Activated CD8-positive, alpha-beta T cell treated with anti-CD3 and anti-CD28 coated beads, Interleukin-2, amount 10 ng/mL, durations not matched to agents 7 days and 5 days (primary cell): ENCODE results near the gene ACTRT3. TPM values are rescaled to one million over a fixed set of nuclear protein-coding genes. Genes with fewer than 3 reads are reported as not detected.

ENCODE experiments used
- ATAC-seq: fragments of 150-1000 bp; cut with Tn5 transposase; one replicate; pipeline ENCODE4 v1.10.0; 2021; ENCODE audit warnings: moderate library complexity
- CTCF ChIA-PET: fragments of 350-600 bp; sonication (Branson Sonifier 250); formaldehyde crosslinking; loops from one replicate; lab custom pipeline; 2021; ENCODE audit warnings: antibody characterized with exemption; lab: Charles Lee
- POLR2A ChIA-PET: fragments of 350-600 bp; sonication (Branson Sonifier 250); formaldehyde crosslinking; loops from one replicate; lab custom pipeline; 2021; ENCODE audit warnings: antibody characterized with exemption; lab: Charles Lee
- DNase-seq: peaks from one replicate; pipeline ENCODE4 v3.0.0-alpha.2; 2020
- H3K27ac Mint-ChIP-seq: one replicate; pipeline ENCODE4 v1.8.0; 2021; ENCODE audit warnings: mild to moderate bottlenecking, mixed read lengths
- H3K27me3 Mint-ChIP-seq: one replicate; pipeline ENCODE4 v1.8.0; 2021; ENCODE audit warnings: low read depth, mixed read lengths
- H3K36me3 Mint-ChIP-seq: one replicate; pipeline ENCODE4 v1.8.0; 2021; ENCODE audit warnings: low read depth, mixed read lengths
- H3K4me1 Mint-ChIP-seq: one replicate; pipeline ENCODE4 v1.8.0; 2021; ENCODE audit warnings: low read depth, mixed read lengths
- H3K4me3 Mint-ChIP-seq: one replicate; pipeline ENCODE4 v1.8.0; 2021; ENCODE audit warnings: mild to moderate bottlenecking, mixed read lengths
- H3K9me3 Mint-ChIP-seq: one replicate; pipeline ENCODE4 v1.8.0; 2022; ENCODE audit warnings: mixed read lengths; ENCODE audit not compliant: insufficient read depth
- total RNA-seq, 2 experiments: library from RNA; stranded (reverse); gene quantifications; one replicate each; pipeline ENCODE4 v1.2.3, GENCODE V29; 2021

The ACTRT3 gene
- total RNA-seq, 2 experiments from 2014 or later = 0.65 to 0.66 TPM

- ATAC-seq (peak; percentile 18), DNase-seq (no peak)
- peak overlapping the region; percentile 100 for H3K27ac Mint-ChIP-seq
- H3K4me1 Mint-ChIP-seq = peaks cover 40% of the 10 kb centered on the region
- ChIA-PET POLR2A (interaction anchor here (0.6 to 3.7 kb wide), 13 partner anchors 9 to 1097 kb away, joined by 3 to 47 read pairs (median 6); partner anchors contain the start of genes LRRC34, LRRIQ4, PHC3 and RPL22L1), CTCF (interaction anchor here (0.7 to 3.7 kb wide), 6 partner anchors 8 to 1495 kb away, joined by 3 to 13 read pairs (median 6); partner anchors contain the start of genes SEC62 and TERC)
- H3K27me3 Mint-ChIP-seq = no peaks in the 10 kb centered on the region
- H3K9me3 Mint-ChIP-seq = no peaks in the 10 kb centered on the region
- peak overlapping the region; percentile 98 for H3K4me3 Mint-ChIP-seq
- peaks cover 36% of the 10 kb centered on the region for H3K36me3 Mint-ChIP-seq
Measured at GRCh38 chr3:169772305-169772896, 3.0 kb upstream of the ACTRT3 start.

- H3K4me1 Mint-ChIP-seq = peaks cover 36% of the 10 kb centered on the region
- CTCF ChIA-PET = interaction anchor here (0.7 to 3.7 kb wide), 5 partner anchors 8 to 1496 kb away, joined by 3 to 13 read pairs (median 5); partner anchors contain the start of genes SEC62 and TERC
- ATAC-seq = peak; percentile 5
Measured at GRCh38 chr3:169771497-169772304, 2.3 kb upstream of the ACTRT3 start.

GRCh38 chr3:169764882-169765612 is 4.3 kb downstream of the ACTRT3 start, which contains the start of gene TERC:
TSS of gene TERC (minus strand) at chr3:169765060.
- ATAC-seq (peak; percentile 87), DNase-seq (peak; percentile 96)
- Mint-ChIP-seq H3K4me1 (peaks cover 31% of the 10 kb centered on the region), H3K9me3 (no peaks in the 10 kb centered on the region), H3K4me3 (peak within 1 kb of the TSS; percentile 92), H3K27ac (peak within 1 kb of the TSS; percentile 98), H3K27me3 (no peaks in the 10 kb centered on the region), H3K36me3 (peaks cover 7% of the 10 kb centered on the region)
- ChIA-PET POLR2A (interaction anchor here (0.7 to 3.2 kb wide), 7 partner anchors 8 to 269 kb away, joined by 3 to 47 read pairs (median 3); partner anchors contain the start of genes LRRC34, LRRIQ4, MYNN and SEC62), CTCF (interaction anchor here (1.7 to 3.1 kb wide), 3 partner anchors 8 to 97 kb away, joined by 5 to 13 read pairs (median 12); partner anchors contain the start of genes LRRC34, LRRIQ4 and MYNN)

More at GRCh38 chr3:169771497-169772304, 2.3 kb upstream of the ACTRT3 start:
- peak overlapping the region; percentile 98 for H3K4me3 Mint-ChIP-seq
- no peaks in the 10 kb centered on the region for H3K9me3 Mint-ChIP-seq
- POLR2A ChIA-PET = interaction anchor here (0.7 to 3.7 kb wide), 8 partner anchors 8 to 1098 kb away, joined by 3 to 47 read pairs (median 7); partner anchors contain the start of genes LRRC34, LRRIQ4, PHC3 and RPL22L1
- DNase-seq = peak; percentile 81
- H3K27me3 Mint-ChIP-seq = no peaks in the 10 kb centered on the region
- peak overlapping the region; percentile 100 for H3K27ac Mint-ChIP-seq
- peaks cover 30% of the 10 kb centered on the region for H3K36me3 Mint-ChIP-seq

GRCh38 chr3:169764312-169764881 is 5.0 kb downstream of the ACTRT3 start:
- peak; percentile 65 for DNase-seq
- POLR2A ChIA-PET = interaction anchor here (0.7 to 3.2 kb wide), 7 partner anchors 9 to 269 kb away, joined by 3 to 47 read pairs (median 3); partner anchors contain the start of genes LRRC34, LRRIQ4, MYNN and SEC62
- CTCF ChIA-PET = interaction anchor here (0.9 to 3.1 kb wide), 6 partner anchors 9 to 290 kb away, joined by 3 to 13 read pairs (median 4); partner anchors contain the start of genes LRRC34, LRRIQ4 and MYNN
- H3K4me3 Mint-ChIP-seq = peak overlapping the region; percentile 92
- peak overlapping the region; percentile 98 for H3K27ac Mint-ChIP-seq
- H3K27me3 Mint-ChIP-seq = no peaks in the 10 kb centered on the region
- peaks cover 36% of the 10 kb centered on the region for H3K4me1 Mint-ChIP-seq
- peak; percentile 50 for ATAC-seq
- H3K9me3 Mint-ChIP-seq = no peaks in the 10 kb centered on the region
- H3K36me3 Mint-ChIP-seq = peaks cover 7% of the 10 kb centered on the region

GRCh38 chr3:169760479-169760878 is 8.9 kb downstream of the ACTRT3 start:
- Mint-ChIP-seq H3K36me3 (peaks cover 7% of the 10 kb centered on the region), H3K4me3 (no peak overlapping the region), H3K27ac (no peak overlapping the region), H3K9me3 (no peaks in the 10 kb centered on the region), H3K4me1 (peaks cover 36% of the 10 kb centered on the region), H3K27me3 (no peaks in the 10 kb centered on the region)
- ATAC-seq (no peak), DNase-seq (no peak)
- POLR2A ChIA-PET = no interaction called here
- CTCF ChIA-PET = no interaction called here

- CTCF ChIA-PET = no interaction called here
- Mint-ChIP-seq H3K27me3 (peaks cover 4% of the 10 kb centered on the region), H3K4me3 (peak overlapping the region; percentile 0), H3K36me3 (peaks cover 2% of the 10 kb centered on the region), H3K4me1 (peaks cover 31% of the 10 kb centered on the region), H3K27ac (peak overlapping the region; percentile 16), H3K9me3 (no peaks in the 10 kb centered on the region)
- DNase-seq (no peak), ATAC-seq (peak; percentile 63)
- POLR2A ChIA-PET = no interaction called here
Measured at GRCh38 chr3:169759256-169759655, 10.1 kb downstream of the ACTRT3 start.

GRCh38 chr3:169758359-169758994 is 10.9 kb downstream of the ACTRT3 start:
- no peaks in the 10 kb centered on the region for H3K36me3 Mint-ChIP-seq
- no peaks in the 10 kb centered on the region for H3K9me3 Mint-ChIP-seq
- CTCF ChIA-PET = no interaction called here
- POLR2A ChIA-PET = no interaction called here
- no peak overlapping the region for H3K27ac Mint-ChIP-seq
- no peak overlapping the region for H3K4me3 Mint-ChIP-seq
- DNase-seq (no peak), ATAC-seq (no peak)
- H3K27me3 Mint-ChIP-seq = peaks cover 5% of the 10 kb centered on the region
- peaks cover 24% of the 10 kb centered on the region for H3K4me1 Mint-ChIP-seq

GRCh38 chr3:169755488-169755887 is 13.9 kb downstream of the ACTRT3 start:
- ATAC-seq = no peak

GRCh38 chr3:169754711-169755110 is 14.7 kb downstream of the ACTRT3 start:
- H3K27ac Mint-ChIP-seq = no peak overlapping the region
- ATAC-seq = no peak
- H3K36me3 Mint-ChIP-seq = no peaks in the 10 kb centered on the region
- POLR2A ChIA-PET = no interaction called here
- H3K9me3 Mint-ChIP-seq = no peaks in the 10 kb centered on the region
- CTCF ChIA-PET = no interaction called here
- no peak overlapping the region for H3K4me3 Mint-ChIP-seq
- H3K27me3 Mint-ChIP-seq = peaks cover 16% of the 10 kb centered on the region
- DNase-seq = no peak
- peaks cover 11% of the 10 kb centered on the region for H3K4me1 Mint-ChIP-seq

More at GRCh38 chr3:169755488-169755887, 13.9 kb downstream of the ACTRT3 start:
- Mint-ChIP-seq H3K27ac (no peak overlapping the region), H3K36me3 (no peaks in the 10 kb centered on the region), H3K27me3 (peaks cover 16% of the 10 kb centered on the region), H3K4me1 (peaks cover 15% of the 10 kb centered on the region), H3K9me3 (no peaks in the 10 kb centered on the region), H3K4me3 (no peak overlapping the region)
- no peak for DNase-seq
- ChIA-PET CTCF (no interaction called here), POLR2A (no interaction called here)

- POLR2A ChIA-PET = no interaction called here
- DNase-seq (no peak), ATAC-seq (no peak)
- H3K9me3 Mint-ChIP-seq = no peaks in the 10 kb centered on the region
- H3K36me3 Mint-ChIP-seq = no peaks in the 10 kb centered on the region
- peaks cover 36% of the 10 kb centered on the region for H3K27me3 Mint-ChIP-seq
- peaks cover 6% of the 10 kb centered on the region for H3K4me1 Mint-ChIP-seq
- H3K27ac Mint-ChIP-seq = no peak overlapping the region
- no peak overlapping the region for H3K4me3 Mint-ChIP-seq
- CTCF ChIA-PET = no interaction called here
Measured at GRCh38 chr3:169751875-169752274, 17.5 kb downstream of the ACTRT3 start.
